Measurements from ENCODE around the gene GOLPH3.
"Not testable (repeated sequence)": the region's sequence is repeated elsewhere in the genome, so short reads cannot be mapped to it uniquely, and the experiment has no call there.

Gene GOLPH3

GRCh38 chr5:32094691-32095090 lies 79.4 kb downstream of the GOLPH3 start:
- no peak for DNase-seq (ENCODE audit: low spot score)
- no peaks in the 10 kb centered on the region for H3K36me3 Mint-ChIP-seq (ENCODE audit: low read depth)
- no peak overlapping the region for H3K4me3 Mint-ChIP-seq
- H3K27ac Mint-ChIP-seq: no peak overlapping the region
- H3K4me1 Mint-ChIP-seq (ENCODE audit: low read depth): peaks cover 4% of the 10 kb centered on the region
- H3K9me3 Mint-ChIP-seq: no peaks in the 10 kb centered on the region
- H3K27me3 Mint-ChIP-seq (ENCODE audit: low read depth): no peaks in the 10 kb centered on the region

- H3K36me3 Mint-ChIP-seq (ENCODE audit: low read depth): no peaks in the 10 kb centered on the region
- DNase-seq (ENCODE audit: low spot score): peak; percentile 39
These were observed 80.9 kb downstream of the GOLPH3 start for GRCh38 chr5:32092938-32093812.

GRCh38 chr5:32090755-32091128 lies 83.4 kb downstream of the GOLPH3 start:
- DNase-seq (ENCODE audit: low spot score): no peak
- H3K27me3 Mint-ChIP-seq (ENCODE audit: low read depth): no peaks in the 10 kb centered on the region
- H3K4me3 Mint-ChIP-seq: no peak overlapping the region
- H3K36me3 Mint-ChIP-seq (ENCODE audit: low read depth): no peaks in the 10 kb centered on the region
- H3K27ac Mint-ChIP-seq: no peak overlapping the region
- H3K9me3 Mint-ChIP-seq: no peaks in the 10 kb centered on the region
- peaks cover 4% of the 10 kb centered on the region for H3K4me1 Mint-ChIP-seq (ENCODE audit: low read depth)

More at GRCh38 chr5:32092938-32093812, 80.9 kb downstream of the GOLPH3 start:
- H3K4me3 Mint-ChIP-seq: no peak overlapping the region
- H3K27ac Mint-ChIP-seq: no peak overlapping the region
- no peaks in the 10 kb centered on the region for H3K27me3 Mint-ChIP-seq (ENCODE audit: low read depth)
- H3K4me1 Mint-ChIP-seq (ENCODE audit: low read depth): peaks cover 4% of the 10 kb centered on the region
- H3K9me3 Mint-ChIP-seq: no peaks in the 10 kb centered on the region

- Mint-ChIP-seq H3K9me3 (no peaks in the 10 kb centered on the region), H3K27me3 (ENCODE audit: low read depth) (no peaks in the 10 kb centered on the region)
These were observed 83.9 kb downstream of the GOLPH3 start for GRCh38 chr5:32090026-32090754.

GRCh38 chr5:32089146-32090000 lies 84.7 kb downstream of the GOLPH3 start:
- Mint-ChIP-seq H3K4me1 (ENCODE audit: low read depth) (peaks cover 4% of the 10 kb centered on the region), H3K9me3 (no peaks in the 10 kb centered on the region), H3K27me3 (ENCODE audit: low read depth) (no peaks in the 10 kb centered on the region), H3K4me3 (no peak overlapping the region), H3K36me3 (ENCODE audit: low read depth) (no peaks in the 10 kb centered on the region), H3K27ac (no peak overlapping the region)
- DNase-seq (ENCODE audit: low spot score): no peak

More at GRCh38 chr5:32090026-32090754, 83.9 kb downstream of the GOLPH3 start:
- Mint-ChIP-seq H3K27ac (no peak overlapping the region), H3K4me3 (no peak overlapping the region), H3K36me3 (ENCODE audit: low read depth) (no peaks in the 10 kb centered on the region), H3K4me1 (ENCODE audit: low read depth) (peaks cover 4% of the 10 kb centered on the region)
- DNase-seq (ENCODE audit: low spot score): no peak

- Mint-ChIP-seq H3K4me1 (ENCODE audit: low read depth) (peaks cover 3% of the 10 kb centered on the region), H3K27me3 (ENCODE audit: low read depth) (no peaks in the 10 kb centered on the region), H3K4me3 (no peak overlapping the region), H3K36me3 (ENCODE audit: low read depth) (no peaks in the 10 kb centered on the region), H3K9me3 (no peaks in the 10 kb centered on the region), H3K27ac (no peak overlapping the region)
- DNase-seq (ENCODE audit: low spot score): no peak
These were observed 85.9 kb downstream of the GOLPH3 start for GRCh38 chr5:32088214-32088613.

GRCh38 chr5:32087086-32088082 lies 86.7 kb downstream of the GOLPH3 start:
- Mint-ChIP-seq H3K4me1 (ENCODE audit: low read depth) (no peaks in the 10 kb centered on the region), H3K4me3 (no peak overlapping the region), H3K36me3 (ENCODE audit: low read depth) (no peaks in the 10 kb centered on the region), H3K9me3 (no peaks in the 10 kb centered on the region), H3K27me3 (ENCODE audit: low read depth) (no peaks in the 10 kb centered on the region), H3K27ac (no peak overlapping the region)
- DNase-seq (ENCODE audit: low spot score): no peak

GRCh38 chr5:32083981-32084430 lies 90.1 kb downstream of the GOLPH3 start:
- Mint-ChIP-seq H3K36me3 (ENCODE audit: low read depth) (no peaks in the 10 kb centered on the region), H3K4me1 (ENCODE audit: low read depth) (no peaks in the 10 kb centered on the region), H3K4me3 (no peak overlapping the region), H3K27ac (no peak overlapping the region), H3K27me3 (ENCODE audit: low read depth) (no peaks in the 10 kb centered on the region), H3K9me3 (no peaks in the 10 kb centered on the region)
- DNase-seq (ENCODE audit: low spot score): no peak

- H3K27me3 Mint-ChIP-seq (ENCODE audit: low read depth): no peaks in the 10 kb centered on the region
- no peak for DNase-seq (ENCODE audit: low spot score)
- no peaks in the 10 kb centered on the region for H3K4me1 Mint-ChIP-seq (ENCODE audit: low read depth)
- H3K9me3 Mint-ChIP-seq: no peaks in the 10 kb centered on the region
- no peak overlapping the region for H3K4me3 Mint-ChIP-seq
- no peaks in the 10 kb centered on the region for H3K36me3 Mint-ChIP-seq (ENCODE audit: low read depth)
- H3K27ac Mint-ChIP-seq: no peak overlapping the region
These were observed 91.4 kb downstream of the GOLPH3 start for GRCh38 chr5:32082701-32083100.

- H3K36me3 Mint-ChIP-seq (ENCODE audit: low read depth); H3K9me3 Mint-ChIP-seq; H3K4me3 Mint-ChIP-seq; DNase-seq (ENCODE audit: low spot score); H3K4me1 Mint-ChIP-seq (ENCODE audit: low read depth); H3K27ac Mint-ChIP-seq; H3K27me3 Mint-ChIP-seq (ENCODE audit: low read depth): not testable (repeated sequence)
These were observed 93.6 kb downstream of the GOLPH3 start for GRCh38 chr5:32080565-32080964.

- not testable (repeated sequence) for H3K9me3 Mint-ChIP-seq; H3K27ac Mint-ChIP-seq; H3K4me3 Mint-ChIP-seq; DNase-seq (ENCODE audit: low spot score); H3K36me3 Mint-ChIP-seq (ENCODE audit: low read depth); H3K4me1 Mint-ChIP-seq (ENCODE audit: low read depth); H3K27me3 Mint-ChIP-seq (ENCODE audit: low read depth)
These were observed 95.3 kb downstream of the GOLPH3 start for GRCh38 chr5:32078855-32079254.

GRCh38 chr5:32076699-32077695 lies 97.1 kb downstream of the GOLPH3 start:
- Mint-ChIP-seq H3K27me3 (ENCODE audit: low read depth) (no peaks in the 10 kb centered on the region), H3K36me3 (ENCODE audit: low read depth) (no peaks in the 10 kb centered on the region), H3K4me1 (ENCODE audit: low read depth) (no peaks in the 10 kb centered on the region), H3K27ac (no peak overlapping the region), H3K4me3 (no peak overlapping the region), H3K9me3 (no peaks in the 10 kb centered on the region)
- no peak for DNase-seq (ENCODE audit: low spot score)

Data from T-helper 2 cell treated with Interferon-gamma antibody and Interleukin-4, amounts not matched to agents 5 μg/mL and 100 μg/mL, for 36 hours (primary cell).